Measurements from ENCODE around the gene MTNR1A.

DNA sequence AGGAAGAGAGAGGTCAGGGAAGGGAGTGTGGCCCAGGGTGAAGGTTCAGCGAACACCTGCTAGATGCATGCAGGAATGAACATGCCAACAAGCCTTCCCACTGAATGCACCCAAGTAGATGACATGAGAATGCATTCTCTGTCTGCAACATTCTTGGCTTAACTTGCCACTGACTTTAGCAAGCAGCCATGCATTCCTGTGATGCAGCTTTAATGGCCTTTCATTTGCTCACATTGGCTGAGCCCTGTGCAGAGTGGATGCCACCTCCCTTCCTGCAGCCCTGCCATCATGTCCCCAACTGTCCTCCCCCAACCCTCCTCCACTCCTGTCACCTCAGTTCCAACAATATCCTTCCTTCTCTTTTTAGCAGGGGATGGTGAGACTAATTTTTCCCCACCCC is 25.3 kb upstream of the MTNR1A start:
- TF ChIP-seq, protein P1, sequence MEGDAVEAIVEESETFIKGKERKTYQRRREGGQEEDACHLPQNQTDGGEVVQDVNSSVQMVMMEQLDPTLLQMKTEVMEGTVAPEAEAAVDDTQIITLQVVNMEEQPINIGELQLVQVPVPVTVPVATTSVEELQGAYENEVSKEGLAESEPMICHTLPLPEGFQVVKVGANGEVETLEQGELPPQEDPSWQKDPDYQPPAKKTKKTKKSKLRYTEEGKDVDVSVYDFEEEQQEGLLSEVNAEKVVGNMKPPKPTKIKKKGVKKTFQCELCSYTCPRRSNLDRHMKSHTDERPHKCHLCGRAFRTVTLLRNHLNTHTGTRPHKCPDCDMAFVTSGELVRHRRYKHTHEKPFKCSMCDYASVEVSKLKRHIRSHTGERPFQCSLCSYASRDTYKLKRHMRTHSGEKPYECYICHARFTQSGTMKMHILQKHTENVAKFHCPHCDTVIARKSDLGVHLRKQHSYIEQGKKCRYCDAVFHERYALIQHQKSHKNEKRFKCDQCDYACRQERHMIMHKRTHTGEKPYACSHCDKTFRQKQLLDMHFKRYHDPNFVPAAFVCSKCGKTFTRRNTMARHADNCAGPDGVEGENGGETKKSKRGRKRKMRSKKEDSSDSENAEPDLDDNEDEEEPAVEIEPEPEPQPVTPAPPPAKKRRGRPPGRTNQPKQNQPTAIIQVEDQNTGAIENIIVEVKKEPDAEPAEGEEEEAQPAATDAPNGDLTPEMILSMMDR (IDR thresholded peaks at IDR 0.05 in 2 of 3, conservative IDR thresholded peaks at IDR 0.05 in 1 of 3; ENCODE audit: borderline replicate concordance in 1 of 3, insufficient read depth in 1 of 3, low read depth in 2 of 3, low read length in 2 of 3), result no peak
- peak; percentile 54; the same call in 1 of the 2 replicates for TF ChIP-seq POLR2AphosphoS5 (IDR thresholded peaks at IDR 0.05; ENCODE audit: low read depth, low read length)
- TF ChIP-seq, protein P2, sequence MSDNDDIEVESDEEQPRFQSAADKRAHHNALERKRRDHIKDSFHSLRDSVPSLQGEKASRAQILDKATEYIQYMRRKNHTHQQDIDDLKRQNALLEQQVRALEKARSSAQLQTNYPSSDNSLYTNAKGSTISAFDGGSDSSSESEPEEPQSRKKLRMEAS (IDR thresholded peaks at IDR 0.05), result no peak
- TF ChIP-seq POLR2A (IDR thresholded peaks at IDR 0.05; ENCODE audit: borderline replicate concordance, extremely low read depth, insufficient read depth, insufficient read length), result no peak
- no peak for TF ChIP-seq SRF (IDR thresholded peaks at IDR 0.05; ENCODE audit: low read depth)
- TF ChIP-seq SIN3A (IDR thresholded peaks at IDR 0.05; ENCODE audit: low read depth), result no peak
- TF ChIP-seq ZNF274 (IDR thresholded peaks at IDR 0.05; ENCODE audit: low read depth, low read length), result no peak

Measured in HCT116 (cell line).